Pancreas (tissue), 10 donors: ENCODE data around the gene ARHGAP26. TPM values are rescaled to one million over a fixed set of nuclear protein-coding genes. Genes with fewer than 3 reads are reported as not detected.

Experiments
- ATAC-seq, 4 donors: fragments of 200-7000 bp; cut with Tn5 transposase; one replicate each; pipeline versions ENCODE4 v1.8.0 to v1.9.1; 2020; ENCODE audit warnings: mild to moderate bottlenecking in 4 of 4, moderate library complexity in 4 of 4
- DNase-seq, 6 donors: peaks; one replicate each; pipeline ENCODE4 v3.0.0-alpha.2; 2020
- FAIRE-seq: peaks from 2 replicates; lab custom pipeline; 2012; peaks lifted over from hg19 to GRCh38; lab: Jason Lieb, UNC
- H3K27ac ChIP-seq, 4 donors: fragments of 200-600 bp; sonication (generic); 1 replicate in 3 of 4; 2 replicates in 1 of 4; pipeline versions ENCODE4 v1.5.0 to v1.8.0; 2020
- H3K27me3 ChIP-seq, 4 donors: fragments of 200-600 bp; one replicate each; pipeline ENCODE4 v1.8.0; 2021
- H3K36me3 ChIP-seq, 3 donors: fragments of 200-600 bp; sonication (generic) in 1 of 3; one replicate each; pipeline versions ENCODE4 v1.5.0 to v1.8.0; 2020 to 2021
- H3K4me1 ChIP-seq, 3 donors: fragments of 200-600 bp; one replicate each; pipeline ENCODE4 v1.8.0; 2021
- H3K4me3 ChIP-seq, 4 donors: fragments of 200-600 bp; sonication (generic) in 2 of 4; one replicate each; pipeline versions ENCODE4 v1.5.0 to v1.8.0; 2020 to 2021
- H3K9me3 ChIP-seq, 4 donors: fragments of 200-600 bp; one replicate each; pipeline ENCODE4 v1.8.0; 2021
- CTCF ChIP-seq, 4 donors: fragments of 200-600 bp; sonication (generic) in 3 of 4; IDR thresholded peaks; one replicate each; pipeline versions ENCODE4 v1.5.0 to v1.8.0; 2021; ENCODE audit warnings: antibody characterized with exemption in 4 of 4
- WGBS, 2 donors: extraction: QIAGEN DNeasy Blood & Tissue Kit; methylation state at CpG; one replicate each; pipeline ENCODE4 v1.1.7; 2013; 5-methylcytosine and 5-hydroxymethylcytosine counted together
- intact Hi-C, 3 donors: fragments of 100-400 bp; cut with DNase I; formaldehyde crosslinking; loops; one replicate each; pipeline versions ENCODE4 v1.11.1 to v1.14.2; 2022
- polyA plus RNA-seq, 2 donors: library from polyadenylated mRNA; stranded (reverse); fragments of 200-250 nt; gene quantifications; one replicate each; pipeline ENCODE4 v1.2.3, GENCODE V29; 2013
- total RNA-seq, 6 donors: library from RNA; stranded (reverse); fragmentation: NEBNext Ultra II Directional in 4 of 6; extraction: Animal tissue kit (Norgen Biotek cat#: 25700) in 4 of 6; gene quantifications; one replicate each; pipeline versions ENCODE4 v1.2.1 to v1.2.4, GENCODE V29; 2021 to 2023
- donor health status: healthy with polysubstance abuse.
- donor health status: DM: no; HTN: no; CAD: no; lungs with moderate emphysema.
- donor health status: DM: no; HTN: no; CAD: no.
- donor health status: control.
- donor health status: control.
- donor health status: Bipolar disorder and iron deficiency.
- donor health status: DM: yes; HTN: yes; CAD: no.
- donor health status: DM: no; HTN: no; CAD: no.
- donor health status: DM: no; HTN: no; CAD: no.
- donor health status: DM: yes; HTN: yes; CAD: no.

Gene ARHGAP26
- total and polyA plus RNA-seq, 8 donors = 3.0 to 28.1 (median 10.3) TPM

- Histone ChIP-seq H3K4me1 (no peaks in the 10 kb centered on the region), H3K27ac (no peak overlapping the region), H3K4me3 (no peak overlapping the region), H3K9me3 (no peaks in the 10 kb centered on the region), H3K27me3 (no peaks in the 10 kb centered on the region), H3K36me3 (no peaks in the 10 kb centered on the region)
- 82 to 95% methylated on average over 4 of the region's 4 CpGs for WGBS, 2 donors
- no peak for ATAC-seq
- FAIRE-seq = no peak
- DNase-seq = no peak
- no peak for TF ChIP-seq CTCF (IDR thresholded peaks at IDR 0.05)
- intact Hi-C loops = no loop called here
Measured at GRCh38 chr5:142897328-142897727, 127.2 kb downstream of the ARHGAP26 start.

GRCh38 chr5:142900927-142901326 is 130.8 kb downstream of the ARHGAP26 start:
- intact Hi-C loops = no loop called here
- DNase-seq (no peak), FAIRE-seq (no peak), ATAC-seq (no peak)
- no peak for TF ChIP-seq CTCF (IDR thresholded peaks at IDR 0.05)
- Histone ChIP-seq H3K9me3 (no peaks in the 10 kb centered on the region), H3K27me3 (no peaks in the 10 kb centered on the region), H3K36me3 (no peaks in the 10 kb centered on the region), H3K4me1 (no peaks in the 10 kb centered on the region), H3K27ac (no peak overlapping the region), H3K4me3 (no peak overlapping the region)
- WGBS, 2 donors = 79 to 88% methylated on average over 5 of the region's 5 CpGs

DNA sequence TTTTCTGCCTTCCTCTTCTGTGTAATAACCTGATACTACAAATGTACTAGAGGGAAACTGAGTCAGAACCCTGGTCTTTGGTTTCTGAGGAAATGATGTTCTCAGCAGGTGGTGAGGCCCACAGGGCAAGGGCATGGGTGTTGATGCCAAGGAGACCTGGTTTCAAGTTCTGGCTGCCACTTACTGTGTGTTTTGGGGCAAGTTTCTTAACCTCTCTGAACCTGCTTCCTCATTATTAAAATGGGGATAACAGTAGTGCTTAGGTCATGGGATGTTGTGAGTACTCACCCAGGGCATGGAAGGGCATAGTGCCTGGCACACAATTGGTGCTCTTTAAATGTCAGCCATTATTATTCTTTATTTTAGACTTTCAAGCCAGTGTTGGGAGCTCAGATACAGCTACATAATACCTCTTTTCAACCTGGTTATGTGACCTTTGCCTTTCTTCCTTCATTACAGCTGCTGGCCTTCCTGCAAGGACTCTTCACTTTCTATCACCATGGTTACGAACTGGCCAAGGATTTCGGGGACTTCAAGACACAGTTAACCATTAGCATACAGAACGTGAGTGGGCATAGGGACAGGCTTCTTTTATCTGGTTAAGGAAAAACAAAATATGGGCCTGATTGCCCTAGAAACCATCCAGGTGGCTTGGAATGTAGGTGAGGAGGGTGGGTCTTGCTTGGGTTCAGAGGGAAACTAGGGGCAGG is 131.5 kb downstream of the ARHGAP26 start:
- Histone ChIP-seq H3K27ac (no peak overlapping the region), H3K36me3 (no peaks in the 10 kb centered on the region), H3K9me3 (no peaks in the 10 kb centered on the region), H3K4me3 (no peak overlapping the region), H3K4me1 (no peaks in the 10 kb centered on the region), H3K27me3 (no peaks in the 10 kb centered on the region)
- DNase-seq (no peak), FAIRE-seq (no peak), ATAC-seq (no peak)
- WGBS, 2 donors = 69 to 77% methylated on average over 3 of the region's 3 CpGs
- no peak for TF ChIP-seq CTCF (IDR thresholded peaks at IDR 0.05)
- intact Hi-C loops = no loop called here

- 84% methylated on average over 10 of the region's 10 CpGs for WGBS, 2 donors
- TF ChIP-seq CTCF (IDR thresholded peaks at IDR 0.05) = no peak
Measured at GRCh38 chr5:142902186-142902965, 132.2 kb downstream of the ARHGAP26 start.

DNA sequence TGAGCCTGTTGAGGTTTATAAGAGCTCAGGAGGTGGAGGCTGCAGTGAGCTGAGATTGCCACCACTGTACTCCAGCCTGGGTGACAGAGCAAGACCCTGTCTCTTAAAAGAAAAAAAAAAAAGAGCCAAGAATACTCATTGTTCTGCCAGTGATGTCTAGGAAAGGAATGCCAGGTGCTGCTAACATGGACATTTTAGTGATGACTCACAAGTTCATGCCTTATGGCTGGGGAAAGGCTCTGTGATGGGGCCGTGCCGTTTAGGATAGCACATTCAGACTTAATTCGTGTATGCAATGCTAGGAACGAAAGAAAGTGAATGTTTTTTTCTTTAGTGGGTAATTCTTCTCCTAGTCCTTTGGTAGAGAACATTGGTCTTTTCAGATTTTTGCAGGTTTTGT is 134.2 kb downstream of the ARHGAP26 start:
- Histone ChIP-seq H3K27me3 (no peaks in the 10 kb centered on the region), H3K36me3 (no peaks in the 10 kb centered on the region), H3K9me3 (no peaks in the 10 kb centered on the region), H3K4me1 (no peaks in the 10 kb centered on the region), H3K4me3 (no peak overlapping the region), H3K27ac (no peak overlapping the region)
- FAIRE-seq = no peak
- TF ChIP-seq CTCF (IDR thresholded peaks at IDR 0.05) = no peak
- ATAC-seq = no peak
- 87 to 95% methylated on average over 4 of the region's 4 CpGs for WGBS, 2 donors
- intact Hi-C loops = no loop called here
- no peak for DNase-seq

More at GRCh38 chr5:142902186-142902965, 132.2 kb downstream of the ARHGAP26 start:
- DNase-seq = no peak
- Histone ChIP-seq H3K27ac (no peak overlapping the region), H3K36me3 (no peaks in the 10 kb centered on the region), H3K4me1 (no peaks in the 10 kb centered on the region), H3K4me3 (no peak overlapping the region), H3K27me3 (no peaks in the 10 kb centered on the region), H3K9me3 (no peaks in the 10 kb centered on the region)
- FAIRE-seq = no peak
- intact Hi-C loops = no loop called here
- ATAC-seq = no peak
